Loucy (cell line): ENCODE results near the gene KCNT2.
A peak's percentile ranks its signal among the peaks of the same experiment; 100 is the strongest.

Source experiments
- H2AFZ ChIP-seq: fragments of 200-600 bp; sonication (generic); 2 replicates; pipeline ENCODE4 v1.6.0; 2016; ENCODE audit warnings: antibody characterized with exemption, mild to moderate bottlenecking, low read length, moderate library complexity
- H3F3A ChIP-seq: fragments of 200-600 bp; 2 replicates; pipeline ENCODE4 v1.6.0; 2016; ENCODE audit warnings: antibody characterized with exemption, low read depth, mild to moderate bottlenecking
- H3K27me3 ChIP-seq: fragments of 200-600 bp; sonication (generic); 2 replicates; pipeline ENCODE4 v1.6.1; 2014; ENCODE audit warnings: low read length, mild to moderate bottlenecking; ENCODE audit not compliant: insufficient read depth, poor library complexity, severe bottlenecking
- H3K36me3 ChIP-seq: fragments of 200-600 bp; sonication (generic); 2 replicates; pipeline ENCODE4 v1.6.1; 2016; ENCODE audit warnings: low read length; ENCODE audit not compliant: insufficient read depth
- H3K4me1 ChIP-seq: fragments of 200-600 bp; sonication (generic); 2 replicates; pipeline ENCODE4 v1.5.1; 2014; ENCODE audit warnings: low read length, mild to moderate bottlenecking; ENCODE audit not compliant: insufficient read depth, poor library complexity, severe bottlenecking
- H3K4me2 ChIP-seq: fragments of 200-600 bp; sonication (generic); 2 replicates; pipeline ENCODE4 v1.6.0; 2014; ENCODE audit warnings: antibody characterized with exemption, low read length, low read depth, mild to moderate bottlenecking; ENCODE audit not compliant: poor library complexity, severe bottlenecking
- H3K4me3 ChIP-seq: fragments of 200-600 bp; sonication (generic); 2 replicates; pipeline ENCODE4 v1.5.1; 2014; ENCODE audit warnings: low read length, mild to moderate bottlenecking, mixed read lengths; ENCODE audit not compliant: poor library complexity, severe bottlenecking
- H3K79me2 ChIP-seq: fragments of 200-600 bp; sonication (generic); 2 replicates; pipeline ENCODE4 v1.6.1; 2014; ENCODE audit warnings: low read length; ENCODE audit not compliant: insufficient read depth
- H3K9ac ChIP-seq: fragments of 200-600 bp; sonication (generic); 2 replicates; pipeline ENCODE4 v1.6.0; 2014; ENCODE audit warnings: mild to moderate bottlenecking, low read depth, low read length, moderate library complexity; ENCODE audit not compliant: poor library complexity, severe bottlenecking
- H3K9me2 ChIP-seq: fragments of 200-600 bp; sonication (generic); replicated peaks from 2 replicates; pipeline ENCODE4 v1.6.1; 2016; ENCODE audit warnings: low read depth, low read length, mixed read lengths
- H3K9me3 ChIP-seq: fragments of 200-600 bp; sonication (generic); 2 replicates; pipeline ENCODE4 v1.6.1; 2014; ENCODE audit warnings: mild to moderate bottlenecking, antibody characterized with exemption, low read length, low read depth; ENCODE audit not compliant: insufficient read depth
- H4K20me1 ChIP-seq: fragments of 200-600 bp; sonication (generic); 2 replicates; pipeline ENCODE4 v1.6.0; 2014; ENCODE audit warnings: antibody characterized with exemption, low read length, mild to moderate bottlenecking; ENCODE audit not compliant: insufficient read depth, poor library complexity, severe bottlenecking
- EZH2phosphoT487 ChIP-seq: fragments of 200-600 bp; IDR thresholded peaks from 2 replicates; pipeline ENCODE4 v1.6.1; 2018; ENCODE audit warnings: antibody characterized with exemption, mild to moderate bottlenecking, moderate library complexity, borderline replicate concordance
- TF ChIP-seq, protein P1 (sequence below): fragments of 200-600 bp; sonication (generic); conservative IDR thresholded peaks from 2 replicates; pipeline ENCODE4 v1.5.1; 2014; ENCODE audit warnings: mild to moderate bottlenecking, antibody characterized with exemption, low read length

Gene KCNT2

GRCh38 chr1:196380316-196380715, 227.9 kb downstream of the KCNT2 start:
- no peaks in the 10 kb centered on the region for H4K20me1 ChIP-seq
- no peak overlapping the region for H3K4me2 ChIP-seq
- H3K27me3 ChIP-seq = no peaks in the 10 kb centered on the region
- no peaks in the 10 kb centered on the region for H3K9me3 ChIP-seq
- peaks cover 4% of the 10 kb centered on the region for H3K4me1 ChIP-seq
- no peaks in the 10 kb centered on the region for H3K36me3 ChIP-seq
- H3K79me2 ChIP-seq = no peaks in the 10 kb centered on the region
- no peaks in the 10 kb centered on the region for H3K9me2 ChIP-seq
- H3K9ac ChIP-seq = no peak overlapping the region
- TF ChIP-seq, protein P1, sequence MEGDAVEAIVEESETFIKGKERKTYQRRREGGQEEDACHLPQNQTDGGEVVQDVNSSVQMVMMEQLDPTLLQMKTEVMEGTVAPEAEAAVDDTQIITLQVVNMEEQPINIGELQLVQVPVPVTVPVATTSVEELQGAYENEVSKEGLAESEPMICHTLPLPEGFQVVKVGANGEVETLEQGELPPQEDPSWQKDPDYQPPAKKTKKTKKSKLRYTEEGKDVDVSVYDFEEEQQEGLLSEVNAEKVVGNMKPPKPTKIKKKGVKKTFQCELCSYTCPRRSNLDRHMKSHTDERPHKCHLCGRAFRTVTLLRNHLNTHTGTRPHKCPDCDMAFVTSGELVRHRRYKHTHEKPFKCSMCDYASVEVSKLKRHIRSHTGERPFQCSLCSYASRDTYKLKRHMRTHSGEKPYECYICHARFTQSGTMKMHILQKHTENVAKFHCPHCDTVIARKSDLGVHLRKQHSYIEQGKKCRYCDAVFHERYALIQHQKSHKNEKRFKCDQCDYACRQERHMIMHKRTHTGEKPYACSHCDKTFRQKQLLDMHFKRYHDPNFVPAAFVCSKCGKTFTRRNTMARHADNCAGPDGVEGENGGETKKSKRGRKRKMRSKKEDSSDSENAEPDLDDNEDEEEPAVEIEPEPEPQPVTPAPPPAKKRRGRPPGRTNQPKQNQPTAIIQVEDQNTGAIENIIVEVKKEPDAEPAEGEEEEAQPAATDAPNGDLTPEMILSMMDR = no peak
- TF ChIP-seq EZH2phosphoT487 = no peak
- H2AFZ ChIP-seq = no peak overlapping the region
- no peaks in the 10 kb centered on the region for H3F3A ChIP-seq
- no peak overlapping the region for H3K4me3 ChIP-seq

GRCh38 chr1:196377811-196378210, 230.4 kb downstream of the KCNT2 start:
- H3K27me3 ChIP-seq = no peaks in the 10 kb centered on the region
- no peaks in the 10 kb centered on the region for H3K9me2 ChIP-seq
- no peaks in the 10 kb centered on the region for H4K20me1 ChIP-seq
- H3K79me2 ChIP-seq = no peaks in the 10 kb centered on the region
- H3K4me3 ChIP-seq = no peak overlapping the region
- H3K36me3 ChIP-seq = no peaks in the 10 kb centered on the region
- H2AFZ ChIP-seq = no peak overlapping the region
- H3K4me2 ChIP-seq = no peak overlapping the region
- H3F3A ChIP-seq = no peaks in the 10 kb centered on the region
- H3K9ac ChIP-seq = no peak overlapping the region
- no peaks in the 10 kb centered on the region for H3K9me3 ChIP-seq
- peaks cover 4% of the 10 kb centered on the region for H3K4me1 ChIP-seq
- TF ChIP-seq, protein P1 = no peak
- no peak for TF ChIP-seq EZH2phosphoT487

GRCh38 chr1:196376630-196377328, 231.5 kb downstream of the KCNT2 start:
- Histone ChIP-seq H3K36me3 (no peaks in the 10 kb centered on the region), H3K9ac (no peak overlapping the region), H3K9me2 (no peaks in the 10 kb centered on the region), H3K4me1 (peaks cover 4% of the 10 kb centered on the region), H3K27me3 (no peaks in the 10 kb centered on the region), H4K20me1 (no peaks in the 10 kb centered on the region), H3F3A (no peaks in the 10 kb centered on the region), H3K4me3 (no peak overlapping the region), H3K9me3 (no peaks in the 10 kb centered on the region), H3K4me2 (no peak overlapping the region), H3K79me2 (no peaks in the 10 kb centered on the region), H2AFZ (0 out of 2 replicates have a peak overlapping the region, but pooled peaks have one; percentile 24)
- TF ChIP-seq EZH2phosphoT487 = no peak
- TF ChIP-seq, protein P1 = no peak
